Peyer's patch (tissue), 4 donors: ENCODE results near the gene COBL.
A peak's percentile ranks its signal among the peaks of the same experiment; 100 is the strongest.

ENCODE experiments used
- CTCF ChIP-seq, 6 experiments: fragments of 450-650 bp in 4 of 6; fragments of 200-600 bp in 2 of 6; sonication (generic) in 1 of 6; IDR thresholded peaks; one replicate each; pipeline ENCODE4 v1.5.1; 2017 to 2019; ENCODE audit warnings: antibody characterized with exemption in 6 of 6, mild to moderate bottlenecking in 3 of 6, moderate library complexity in 1 of 6
- POLR2A ChIP-seq, 2 donors: fragments of 450-650 bp; IDR thresholded peaks; one replicate each; pipeline ENCODE4 v1.5.1; 2017; ENCODE audit warnings: antibody characterized with exemption in 2 of 2, mild to moderate bottlenecking in 2 of 2, moderate library complexity in 2 of 2

GRCh38 chr7:51160990-51161615 is 155.5 kb downstream of the COBL start:
- TF ChIP-seq CTCF (IDR thresholded peaks at IDR 0.05): peak; percentile 36 to 81 (median 78)
- TF ChIP-seq POLR2A (IDR thresholded peaks at IDR 0.05): no peak
